H9 (cell line): Measurements from ENCODE around the gene SSNA1. TPM values are rescaled to one million over a fixed set of nuclear protein-coding genes. Genes with fewer than 3 reads are reported as not detected.

Experiments
- DNase-seq: peaks from one replicate; pipeline ENCODE4 v3.0.0-alpha.2; 2017
- H2AFZ ChIP-seq: one replicate; pipeline ENCODE4 v1.6.1; 2013; ENCODE audit warnings: mild to moderate bottlenecking, low read length, control low read depth, moderate library complexity
- H2AK5ac ChIP-seq: 2 replicates; pipeline ENCODE4 v1.6.1; 2013; ENCODE audit warnings: low read length, control low read depth, mixed read lengths; ENCODE audit not compliant: insufficient read length
- H2BK120ac ChIP-seq: one replicate; pipeline ENCODE4 v1.6.1; 2013; ENCODE audit warnings: low read depth, mild to moderate bottlenecking, low read length, control low read depth, inconsistent platforms; ENCODE audit not compliant: poor library complexity, severe bottlenecking
- H2BK12ac ChIP-seq: 2 replicates; pipeline ENCODE4 v1.6.1; 2013; ENCODE audit warnings: low read length, control low read depth, mixed read lengths, low read depth; ENCODE audit not compliant: insufficient read length
- H2BK15ac ChIP-seq: 2 replicates; pipeline ENCODE4 v1.6.1; 2013; ENCODE audit warnings: low read depth, low read length, control low read depth
- H2BK20ac ChIP-seq: one replicate; pipeline ENCODE4 v1.6.1; 2013; ENCODE audit warnings: low read depth, mild to moderate bottlenecking, low read length, control low read depth, inconsistent platforms; ENCODE audit not compliant: poor library complexity, severe bottlenecking
- H2BK5ac ChIP-seq: 2 replicates; pipeline ENCODE4 v1.6.1; 2013; ENCODE audit warnings: low read length, control low read depth, mixed read lengths; ENCODE audit not compliant: insufficient read length
- H3K14ac ChIP-seq: 2 replicates; pipeline ENCODE4 v1.6.1; 2013; ENCODE audit warnings: low read length, control low read depth; ENCODE audit not compliant: insufficient read depth
- H3K18ac ChIP-seq: 2 replicates; pipeline ENCODE4 v1.6.1; 2013; ENCODE audit warnings: low read depth, mild to moderate bottlenecking, mixed read lengths, low read length, control low read depth; ENCODE audit not compliant: insufficient read length
- H3K23ac ChIP-seq: 2 replicates; pipeline ENCODE4 v1.6.1; 2013; ENCODE audit warnings: low read length, control low read depth, mixed read lengths, low read depth; ENCODE audit not compliant: insufficient read length
- H3K23me2 ChIP-seq: 2 replicates; pipeline ENCODE4 v1.6.1; 2013; ENCODE audit warnings: low read depth, mild to moderate bottlenecking, mixed read lengths, low read length, control low read depth; ENCODE audit not compliant: insufficient read length, poor library complexity, severe bottlenecking
- H3K27ac ChIP-seq: 2 replicates; pipeline ENCODE4 v1.5.1; 2013; ENCODE audit warnings: low read length, control low read depth, mixed read lengths, low read depth; ENCODE audit not compliant: insufficient read length
- H3K27me3 ChIP-seq: 2 replicates; pipeline ENCODE4 v1.6.1; 2013; ENCODE audit warnings: low read length, control low read depth, inconsistent platforms; ENCODE audit not compliant: insufficient read depth
- H3K4ac ChIP-seq: 2 replicates; pipeline ENCODE4 v1.6.1; 2013; ENCODE audit warnings: low read depth, mild to moderate bottlenecking, control low read depth, inconsistent platforms, low read length, moderate library complexity
- H3K4me1 ChIP-seq: 2 replicates; pipeline ENCODE4 v1.6.1; 2013; ENCODE audit warnings: low read length, control low read depth, inconsistent platforms; ENCODE audit not compliant: insufficient read depth
- H3K4me2 ChIP-seq: 2 replicates; pipeline ENCODE4 v1.6.1; 2013; ENCODE audit warnings: low read length, control low read depth, mixed read lengths; ENCODE audit not compliant: insufficient read length, insufficient read depth
- H3K56ac ChIP-seq: 2 replicates; pipeline ENCODE4 v1.6.1; 2013; ENCODE audit warnings: low read depth, mild to moderate bottlenecking, mixed read lengths, low read length, control low read depth; ENCODE audit not compliant: insufficient read length
- H3K79me1 ChIP-seq: 2 replicates; pipeline ENCODE4 v1.6.1; 2013; ENCODE audit warnings: low read depth, mild to moderate bottlenecking, moderate library complexity, low read length, control low read depth, inconsistent platforms; ENCODE audit not compliant: insufficient read depth, poor library complexity, severe bottlenecking
- H3K79me2 ChIP-seq: 2 replicates; pipeline ENCODE4 v1.6.1; 2013; ENCODE audit warnings: low read length, control low read depth, inconsistent platforms; ENCODE audit not compliant: insufficient read depth
- H3K9ac ChIP-seq: 2 replicates; pipeline ENCODE4 v1.6.1; 2013; ENCODE audit warnings: low read length, control low read depth, mixed read lengths; ENCODE audit not compliant: insufficient read length; ENCODE audit errors: extremely low read depth
- H3K9me3 ChIP-seq: one replicate; pipeline ENCODE4 v1.6.1; 2013; ENCODE audit warnings: low read depth, low read length, inconsistent platforms; ENCODE audit not compliant: control insufficient read depth
- H3T11ph ChIP-seq: one replicate; pipeline ENCODE4 v1.6.1; 2013; ENCODE audit warnings: mild to moderate bottlenecking, low read length, control low read depth, inconsistent platforms
- H4K20me1 ChIP-seq: one replicate; pipeline ENCODE4 v1.6.1; 2013; ENCODE audit not compliant: control insufficient read depth, insufficient read length, insufficient read depth
- H4K5ac ChIP-seq: 2 replicates; pipeline ENCODE4 v1.6.1; 2013; ENCODE audit warnings: low read depth, mild to moderate bottlenecking, mixed read lengths, low read length, control low read depth; ENCODE audit not compliant: insufficient read length
- H4K8ac ChIP-seq: replicated peaks from 2 replicates; pipeline ENCODE4 v1.6.1; 2013; ENCODE audit warnings: low read length, control low read depth, mixed read lengths, low read depth; ENCODE audit not compliant: insufficient read length
- H4K91ac ChIP-seq: 2 replicates; pipeline ENCODE4 v1.6.1; 2013; ENCODE audit warnings: low read depth, mild to moderate bottlenecking, moderate library complexity, mixed read lengths, low read length, control low read depth; ENCODE audit not compliant: insufficient read length
- H3K27ac Mint-ChIP-seq, 3 experiments: 2 replicates in 2 of 3; 3 replicates in 1 of 3; pipeline ENCODE4 v1.8.0; 2020 to 2021; ENCODE audit warnings: mixed read lengths in 3 of 3, mild to moderate bottlenecking in 1 of 3, moderate library complexity in 1 of 3
- H3K27me3 Mint-ChIP-seq: 2 replicates; pipeline ENCODE4 v1.8.0; 2021; ENCODE audit warnings: low read depth, mild to moderate bottlenecking, moderate library complexity, mixed read lengths
- H3K36me3 Mint-ChIP-seq, 3 experiments: 2 replicates in 2 of 3; 3 replicates in 1 of 3; pipeline ENCODE4 v1.8.0; 2020 to 2021; ENCODE audit warnings: low read depth in 3 of 3, mixed read lengths in 3 of 3; ENCODE audit not compliant: insufficient read depth in 1 of 3
- H3K4me1 Mint-ChIP-seq, 2 experiments: 2 replicates each; pipeline ENCODE4 v1.8.0; 2020; ENCODE audit warnings: mixed read lengths in 2 of 2
- H3K4me3 Mint-ChIP-seq, 2 experiments: 2 replicates in 1 of 2; 3 replicates in 1 of 2; pipeline ENCODE4 v1.8.0; 2020 to 2021; ENCODE audit warnings: mild to moderate bottlenecking in 2 of 2, mixed read lengths in 2 of 2, moderate library complexity in 1 of 2
- H3K9me3 Mint-ChIP-seq, 2 experiments: 2 replicates in 1 of 2; 3 replicates in 1 of 2; pipeline ENCODE4 v1.8.0; 2020; ENCODE audit warnings: mild to moderate bottlenecking in 2 of 2, mixed read lengths in 2 of 2, moderate library complexity in 1 of 2
- WGBS: extraction: QIAGEN DNeasy Blood & Tissue Kit; methylation state at CpG from one replicate; pipeline ENCODE4 v1.1.7; 2013; ENCODE audit warnings: missing lambda C conversion rate, low lambda C conversion rate, mixed read lengths; ENCODE audit not compliant: insufficient read length; ENCODE audit errors: extremely low coverage; 5-methylcytosine and 5-hydroxymethylcytosine counted together
- total RNA-seq: library from RNA; stranded (reverse); gene quantifications from 2 replicates; pipeline ENCODE4 v1.2.1, GENCODE V29; 2021
- TF ChIP-seq, protein P1 (sequence below): fragments of 200-600 bp; sonication (generic); conservative IDR thresholded peaks from 3 replicates; pipeline ENCODE4 v1.8.0; 2021; ENCODE audit warnings: antibody characterized with exemption, mild to moderate bottlenecking

Gene SSNA1
- total RNA-seq, 1 experiment from 2014 or later, result 69.2 TPM

DNA sequence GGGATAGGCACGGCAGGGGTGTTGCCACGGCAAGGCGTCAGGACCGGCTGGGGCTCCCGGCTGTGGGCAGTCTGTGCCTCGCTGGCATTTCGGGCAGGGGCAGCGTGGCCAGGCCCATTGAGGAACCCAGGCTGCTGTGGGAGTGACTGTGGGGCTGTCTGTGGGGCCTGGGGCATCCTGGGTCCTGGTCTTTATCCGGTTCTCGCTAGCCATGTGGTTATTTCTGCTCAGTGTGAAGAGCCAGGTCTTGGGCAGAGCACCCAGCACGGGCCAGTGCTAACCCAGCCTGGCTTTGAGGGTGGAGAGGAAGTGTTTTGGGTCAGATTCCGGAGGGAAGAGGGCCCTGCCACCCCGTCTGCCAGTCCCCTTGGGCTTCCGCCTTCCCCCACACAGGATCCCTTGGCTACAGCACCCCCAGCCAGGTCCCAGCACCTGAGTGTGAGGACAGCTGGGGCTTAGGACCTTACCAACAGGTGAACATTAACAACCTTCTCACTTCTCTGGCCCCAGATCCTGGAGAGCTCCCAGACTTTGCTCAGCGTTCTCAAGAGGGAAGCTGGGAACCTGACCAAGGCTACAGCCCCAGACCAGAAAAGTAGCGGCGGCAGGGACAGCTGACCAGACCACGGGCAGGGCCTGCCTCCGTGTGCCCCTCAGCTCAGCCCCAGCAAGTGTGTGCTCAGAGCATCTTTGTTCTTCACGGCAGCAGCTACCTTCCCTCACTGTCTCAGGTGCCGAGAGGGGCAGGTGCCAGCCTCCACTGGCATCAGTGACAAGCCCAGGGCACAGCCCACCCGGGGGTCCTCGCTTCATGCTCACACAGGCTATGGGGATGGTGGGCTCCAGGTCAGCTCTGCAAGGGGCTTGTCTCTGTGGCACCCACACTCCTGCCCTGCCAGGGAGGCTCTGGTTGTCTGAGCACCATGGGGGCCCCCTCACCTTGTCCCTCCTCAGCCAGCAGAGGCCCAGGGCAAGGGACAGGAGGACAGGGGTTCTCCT is 1.1 kb downstream of the SSNA1 start:
- no peak for DNase-seq
- WGBS, result no CpG with 5 or more reads among the region's 23 CpGs

More for the DNA sequence above, 1.1 kb downstream of the SSNA1 start:
- H4K91ac ChIP-seq, result no peak overlapping the region
- H3K79me2 ChIP-seq, result peaks cover 10% of the 10 kb centered on the region; the same call in 1 of the 2 replicates
- H3K27me3 ChIP-seq, result no peaks in the 10 kb centered on the region
- H2BK5ac ChIP-seq, result no peak overlapping the region
- peaks cover 6% of the 10 kb centered on the region for H3K79me1 ChIP-seq
- peak overlapping the region in 2 of 3 experiments; percentile 96 to 97; a peak in 5 of 7 replicates for H3K27ac Mint-ChIP-seq
- peak overlapping the region; percentile 78 for H3K4me2 ChIP-seq
- no peak overlapping the region for H4K5ac ChIP-seq
- H3K4me3 Mint-ChIP-seq, result peak overlapping the region; percentile 94 to 96
- H3K27ac ChIP-seq, result no peak overlapping the region
- no peak overlapping the region for H2BK20ac ChIP-seq
- H3K9me3 Mint-ChIP-seq, result no peaks in the 10 kb centered on the region
- no peak overlapping the region for H4K8ac ChIP-seq
- H3K9ac ChIP-seq, result peak overlapping the region; percentile 41
- H3K56ac ChIP-seq, result no peak overlapping the region
- H3K27me3 Mint-ChIP-seq, result no peaks in the 10 kb centered on the region
- no peak overlapping the region for H2BK12ac ChIP-seq
- H3T11ph ChIP-seq, result no peak overlapping the region
- H2BK15ac ChIP-seq, result no peak overlapping the region; the same call in 1 of the 2 replicates
- no peak overlapping the region for H2AK5ac ChIP-seq
- H3K4me1 ChIP-seq, result peaks cover 5% of the 10 kb centered on the region; the same call in 1 of the 2 replicates
- no peak overlapping the region for H3K4ac ChIP-seq
- peaks cover 7 to 41% (median 30%) of the 10 kb centered on the region in 3 experiments; a peak in 6 of 7 replicates for H3K36me3 Mint-ChIP-seq
- peaks cover 17 to 22% of the 10 kb centered on the region in 2 experiments for H3K4me1 Mint-ChIP-seq
- H2BK120ac ChIP-seq, result no peak overlapping the region
- no peaks in the 10 kb centered on the region for H4K20me1 ChIP-seq
- no peaks in the 10 kb centered on the region for H3K9me3 ChIP-seq
- H3K14ac ChIP-seq, result no peak overlapping the region; the same call in 1 of the 2 replicates
- no peak overlapping the region for H3K23ac ChIP-seq
- peaks cover 13% of the 10 kb centered on the region for H3K23me2 ChIP-seq
- TF ChIP-seq, protein P1, sequence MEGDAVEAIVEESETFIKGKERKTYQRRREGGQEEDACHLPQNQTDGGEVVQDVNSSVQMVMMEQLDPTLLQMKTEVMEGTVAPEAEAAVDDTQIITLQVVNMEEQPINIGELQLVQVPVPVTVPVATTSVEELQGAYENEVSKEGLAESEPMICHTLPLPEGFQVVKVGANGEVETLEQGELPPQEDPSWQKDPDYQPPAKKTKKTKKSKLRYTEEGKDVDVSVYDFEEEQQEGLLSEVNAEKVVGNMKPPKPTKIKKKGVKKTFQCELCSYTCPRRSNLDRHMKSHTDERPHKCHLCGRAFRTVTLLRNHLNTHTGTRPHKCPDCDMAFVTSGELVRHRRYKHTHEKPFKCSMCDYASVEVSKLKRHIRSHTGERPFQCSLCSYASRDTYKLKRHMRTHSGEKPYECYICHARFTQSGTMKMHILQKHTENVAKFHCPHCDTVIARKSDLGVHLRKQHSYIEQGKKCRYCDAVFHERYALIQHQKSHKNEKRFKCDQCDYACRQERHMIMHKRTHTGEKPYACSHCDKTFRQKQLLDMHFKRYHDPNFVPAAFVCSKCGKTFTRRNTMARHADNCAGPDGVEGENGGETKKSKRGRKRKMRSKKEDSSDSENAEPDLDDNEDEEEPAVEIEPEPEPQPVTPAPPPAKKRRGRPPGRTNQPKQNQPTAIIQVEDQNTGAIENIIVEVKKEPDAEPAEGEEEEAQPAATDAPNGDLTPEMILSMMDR, result no peak
- no peak overlapping the region for H2AFZ ChIP-seq
- no peak overlapping the region for H3K18ac ChIP-seq
